HG02571 (cell line): ENCODE data around the gene AMD1.
"Not testable (repeated sequence)": the region's sequence is repeated elsewhere in the genome, so short reads cannot be mapped to it uniquely, and the experiment has no call there.

ENCODE experiments used
- ATAC-seq: cut with Tn5 transposase; IDR thresholded peaks from one replicate; pipeline ENCODE4 v1.9.1; 2021; ENCODE audit warnings: mild to moderate bottlenecking, moderate library complexity; ENCODE audit not compliant: unreplicated experiment

Gene AMD1

GRCh38 chr6:110873981-110874879 lies at the start of gene AMD1:
AMD1 (plus strand) TSS chr6:110874785; CDS start chr6:110875106, 321 bp downstream.
- peak; percentile 70 for ATAC-seq

DNA sequence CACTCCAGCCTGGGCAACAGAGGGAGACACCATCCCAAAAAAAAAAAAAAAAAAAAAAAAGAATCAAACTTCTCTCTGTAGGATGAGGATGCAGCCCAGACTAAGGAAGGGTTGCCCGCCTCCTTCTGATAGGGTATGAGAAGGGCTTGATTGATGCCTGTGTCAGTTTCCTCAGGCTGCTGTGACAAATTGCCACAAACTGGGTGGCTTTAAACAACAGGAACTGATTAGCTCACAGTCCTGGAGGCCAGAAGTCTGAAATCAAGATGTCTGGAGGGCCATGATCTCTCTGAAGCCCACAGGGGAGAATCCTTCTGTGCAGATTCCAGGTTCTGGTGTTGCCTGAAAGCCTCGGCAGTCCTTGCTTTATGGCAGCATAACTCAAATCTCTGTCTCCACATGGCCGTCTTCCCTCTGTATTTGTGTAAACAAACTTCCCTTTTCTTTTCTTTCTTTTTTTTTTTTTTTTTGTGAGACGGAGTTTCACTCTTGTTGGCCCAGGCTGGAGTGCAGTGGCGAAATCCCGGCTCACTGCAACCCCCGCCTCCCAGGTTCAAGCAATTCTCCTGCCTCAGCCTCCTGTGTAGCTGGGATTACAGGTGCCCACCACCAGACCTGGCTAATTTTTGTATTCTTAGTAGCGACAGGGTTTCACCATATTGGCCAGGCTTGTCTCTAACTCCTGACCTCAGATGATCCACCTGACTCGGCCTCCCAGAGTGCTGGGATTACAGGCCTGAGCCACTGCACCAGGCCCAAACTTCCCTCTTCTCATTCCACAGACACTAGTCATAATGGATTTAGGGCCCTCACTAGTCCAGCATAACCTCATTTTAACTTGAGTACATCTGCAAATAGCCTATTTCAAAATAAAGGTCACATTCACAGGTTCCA lies 48.1 kb upstream of the AMD1 start:
- no peak for ATAC-seq

GRCh38 chr6:110828396-110828795 lies 46.2 kb upstream of the AMD1 start:
- ATAC-seq: no peak

- no peak for ATAC-seq
Measured at GRCh38 chr6:110831405-110831804, 43.2 kb upstream of the AMD1 start.

DNA sequence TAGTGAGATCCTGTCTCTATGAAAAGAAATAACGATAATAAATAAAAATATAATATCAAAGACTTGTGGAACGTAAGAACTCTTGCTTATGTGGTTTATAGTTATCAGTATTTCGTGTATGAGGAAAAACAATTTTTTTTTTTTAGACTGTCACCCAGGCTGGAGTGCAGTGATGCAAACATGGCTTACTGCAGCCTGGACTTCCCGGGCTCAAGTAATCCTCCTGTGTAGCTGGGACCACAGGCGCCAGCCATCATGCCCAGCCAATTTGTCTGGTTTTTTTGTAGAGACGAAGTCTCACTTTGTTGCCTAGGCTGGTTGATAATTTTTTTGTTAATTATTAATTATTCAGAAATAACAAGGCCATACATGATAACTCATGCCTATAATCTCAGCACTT lies 40.8 kb upstream of the AMD1 start:
- no peak for ATAC-seq

GRCh38 chr6:110835751-110836150 lies 38.8 kb upstream of the AMD1 start:
- ATAC-seq: not testable (repeated sequence)

GRCh38 chr6:110841266-110841665 lies 33.3 kb upstream of the AMD1 start:
- no peak for ATAC-seq

DNA sequence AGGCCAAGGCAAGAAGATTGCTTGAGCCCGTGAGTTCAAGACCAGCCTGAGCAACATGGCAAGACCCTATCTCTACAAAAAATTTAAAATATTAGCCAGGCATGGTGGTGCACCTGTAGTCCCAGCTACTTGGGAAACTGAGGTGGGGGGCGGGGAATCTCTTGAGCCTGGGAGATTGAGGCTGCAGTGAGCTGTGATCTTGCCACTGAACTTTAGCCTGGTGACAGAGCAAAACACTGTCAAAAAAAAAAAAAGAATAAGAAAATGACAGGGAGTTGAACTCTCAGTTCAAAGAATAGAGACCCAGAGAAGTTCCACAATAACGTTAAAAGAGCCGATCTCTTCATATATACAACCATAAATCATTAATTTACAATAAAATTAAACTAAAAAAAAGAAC lies 24.8 kb upstream of the AMD1 start:
- ATAC-seq: no peak

DNA sequence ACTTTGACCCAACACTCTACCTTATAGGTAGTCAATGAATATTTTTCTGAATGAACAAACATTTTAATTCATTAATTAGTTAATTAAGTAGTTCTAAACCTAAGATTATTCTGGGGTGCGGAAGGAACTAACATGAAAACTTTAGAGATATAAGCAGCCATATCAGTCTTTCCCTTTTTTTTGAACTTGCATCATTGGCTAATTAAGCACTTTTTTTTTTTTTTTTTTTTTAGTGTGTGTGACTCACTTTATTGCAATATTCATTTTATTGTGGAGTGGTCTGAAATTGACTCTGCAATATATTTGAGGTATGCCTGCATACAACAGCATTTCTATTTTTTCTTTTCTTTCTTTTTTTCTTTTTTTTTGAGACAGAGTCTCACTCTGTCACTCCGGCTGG lies 21.8 kb upstream of the AMD1 start:
- ATAC-seq: no peak

DNA sequence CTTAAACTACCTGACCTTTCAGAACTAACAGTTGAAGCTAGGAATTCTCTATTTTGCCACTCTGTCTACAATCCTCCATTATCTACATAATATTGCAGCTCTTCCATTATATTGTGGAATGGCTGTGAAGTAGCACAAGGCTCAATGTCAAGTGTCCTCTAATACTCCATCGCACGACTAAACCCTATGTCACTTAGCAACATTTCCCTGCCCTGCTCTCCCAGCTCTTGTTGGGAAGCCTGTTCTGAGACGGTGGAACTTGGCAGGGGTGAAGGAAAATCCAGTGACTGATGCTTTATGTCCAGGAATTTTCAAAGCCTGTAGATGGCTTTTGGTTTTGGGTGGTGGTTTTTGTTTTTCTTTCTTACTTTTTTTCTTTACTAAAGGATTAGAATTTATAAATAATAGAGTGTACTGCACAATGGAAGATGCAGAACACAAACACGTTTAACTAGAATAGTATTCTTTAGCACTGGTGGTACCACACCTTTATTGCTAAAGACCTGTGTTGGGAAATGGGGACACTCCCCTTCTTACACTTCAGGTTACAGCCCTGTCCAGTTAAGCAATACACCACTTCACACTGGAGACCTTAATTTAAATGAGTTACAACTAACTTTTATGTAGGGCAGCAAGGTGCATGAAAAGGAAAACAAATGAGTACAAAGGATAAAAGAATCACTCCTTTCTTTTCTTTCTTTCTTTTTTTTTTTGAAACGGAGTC lies 20.7 kb upstream of the AMD1 start:
- ATAC-seq: no peak

- ATAC-seq: no peak
Measured at GRCh38 chr6:110856296-110856695, 18.3 kb upstream of the AMD1 start.

DNA sequence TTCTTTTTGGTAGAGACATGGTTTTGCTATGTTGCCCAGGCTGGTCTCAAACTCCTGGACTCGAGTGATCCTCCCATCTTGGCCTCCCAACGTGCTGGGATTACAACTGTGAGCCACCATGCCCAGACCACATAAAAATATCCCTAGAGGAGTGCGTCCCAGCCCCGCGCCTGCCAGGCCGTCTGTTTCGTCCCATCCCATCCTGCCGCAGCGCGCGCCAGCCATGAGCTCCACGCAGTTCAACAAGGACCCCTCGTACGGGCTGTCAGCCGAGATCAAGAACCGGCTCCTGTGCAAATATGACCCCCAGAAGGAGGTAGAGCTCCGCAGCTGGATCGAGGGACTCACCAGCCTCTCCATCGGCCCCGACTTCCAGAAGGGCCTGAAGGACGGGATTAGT lies 16.6 kb upstream of the AMD1 start:
- no peak for ATAC-seq

DNA sequence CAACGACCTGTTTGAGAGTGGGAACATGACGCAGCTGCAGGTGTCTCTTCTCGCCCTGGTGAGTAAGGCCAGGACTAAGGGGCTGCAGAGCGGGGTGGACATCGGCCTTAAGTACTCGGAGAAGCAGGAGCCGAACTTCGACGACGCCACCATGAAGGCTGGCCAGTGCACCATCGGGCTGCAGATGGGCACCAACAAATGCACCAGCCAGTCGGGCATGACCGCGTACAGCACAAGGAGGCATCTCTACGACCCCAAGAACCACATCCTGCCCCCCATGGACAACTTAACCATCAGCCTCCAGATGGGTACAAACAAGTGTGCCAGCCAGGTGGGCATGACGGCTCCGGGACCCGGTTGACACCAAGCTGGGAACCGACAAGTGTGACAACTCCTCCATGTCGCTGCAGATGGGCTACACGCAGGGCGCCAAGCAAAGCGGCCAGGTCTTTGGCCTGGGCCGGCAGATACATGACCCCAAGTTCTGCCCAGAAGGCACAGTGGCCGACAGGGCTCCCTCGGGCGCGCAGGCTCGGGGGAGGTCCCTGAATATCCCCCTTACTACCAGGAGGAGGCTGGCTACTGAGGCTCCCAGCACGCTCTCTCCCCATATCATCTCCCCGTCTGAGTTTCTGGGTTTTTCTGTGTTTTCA lies 15.9 kb upstream of the AMD1 start:
- ATAC-seq: no peak

GRCh38 chr6:110859335-110859792 lies 15.2 kb upstream of the AMD1 start:
- no peak for ATAC-seq

- no peak for ATAC-seq
Measured at GRCh38 chr6:110864824-110865223, 9.8 kb upstream of the AMD1 start.

DNA sequence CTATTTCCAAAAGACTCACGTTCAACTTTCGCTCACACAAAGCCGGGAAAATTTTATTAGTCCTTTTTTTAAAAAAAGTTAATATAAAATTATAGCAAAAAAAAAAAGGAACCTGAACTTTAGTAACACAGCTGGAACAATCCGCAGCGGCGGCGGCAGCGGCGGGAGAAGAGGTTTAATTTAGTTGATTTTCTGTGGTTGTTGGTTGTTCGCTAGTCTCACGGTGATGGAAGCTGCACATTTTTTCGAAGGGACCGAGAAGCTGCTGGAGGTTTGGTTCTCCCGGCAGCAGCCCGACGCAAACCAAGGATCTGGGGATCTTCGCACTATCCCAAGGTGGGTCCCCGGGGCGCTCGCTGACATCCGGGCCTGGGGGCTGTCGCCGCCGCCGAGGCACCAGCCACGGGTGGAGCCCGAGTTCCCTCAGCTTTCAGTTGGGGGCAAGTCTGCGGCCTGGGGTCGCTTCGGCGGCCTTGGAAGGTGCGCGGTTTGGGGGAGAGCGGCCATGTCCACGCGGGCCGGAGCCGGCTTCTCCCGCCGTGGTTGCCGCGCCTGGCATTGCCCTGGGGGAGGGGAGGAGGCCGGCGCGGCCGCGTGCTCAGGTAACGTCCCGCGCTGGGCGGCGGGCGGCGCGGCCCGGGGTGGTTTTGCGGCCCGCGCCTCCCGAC lies 429 bp downstream of the AMD1 start:
- peak; percentile 12 for ATAC-seq

GRCh38 chr6:110875548-110876169 lies 1.1 kb downstream of the AMD1 start:
- peak; percentile 9 for ATAC-seq

DNA sequence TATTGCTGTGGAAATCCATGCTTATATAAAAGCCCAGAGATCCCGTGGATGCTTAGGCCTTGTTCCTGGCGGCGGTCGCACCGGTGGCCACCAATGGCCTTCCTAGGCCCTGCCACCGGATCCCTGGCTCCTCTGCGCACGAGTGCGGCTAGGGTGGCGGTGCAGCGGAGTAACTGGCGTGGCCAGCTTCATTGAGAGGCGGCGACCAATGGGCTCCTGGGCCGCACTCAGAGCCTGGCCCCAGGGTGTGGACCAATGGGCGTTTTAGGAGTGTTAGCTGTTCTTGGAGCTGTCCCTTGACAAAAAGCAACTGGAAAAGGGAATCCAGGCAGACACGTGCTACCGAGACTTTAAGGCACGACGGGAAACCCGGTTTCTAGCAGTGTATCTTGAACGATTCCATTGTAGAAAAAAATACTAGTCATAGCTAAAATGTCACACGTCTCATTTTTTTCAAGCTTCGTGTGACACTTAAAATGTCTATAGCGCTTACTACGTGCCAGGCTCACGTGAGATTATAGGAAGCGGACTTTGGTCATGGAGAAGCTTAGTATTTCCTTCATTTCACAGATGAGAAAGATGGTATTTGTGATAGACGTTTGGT lies 1.7 kb downstream of the AMD1 start:
- ATAC-seq: peak; percentile 36
